K562 (cell line): ENCODE data around the gene BCKDK. TPM values are rescaled to one million over a fixed set of nuclear protein-coding genes. Genes with fewer than 3 reads are reported as not detected.

Experiments used
- ZNF324 ChIP-seq: fragments of 250-450 bp; sonication (Bioruptor Pico); IDR thresholded peaks from 2 replicates; pipeline ENCODE4 v1.4.0; 2020; ENCODE audit warnings: mild to moderate bottlenecking
- polyA plus RNA-seq, 8 experiments: library from polyadenylated mRNA; depleted of rRNA in 4 of 8; stranded (reverse) in 5 of 8; unstranded in 3 of 8; fragments of >200 nt; fragmentation: Nextera tagmentation in 2 of 8; fragmentation: Illumina TruSeq in 1 of 8; extraction: Ambion mirVana in 2 of 8; extraction: Trizol in 1 of 8; gene quantifications; 2 replicates each; pipeline versions ENCODE4 v1.2.1 to v1.2.3, GENCODE V29; 2011 to 2014; ENCODE audit warnings: inconsistent platforms in 1 of 8, missing spikeins in 1 of 8
- total RNA-seq, 7 experiments: library from RNA; depleted of rRNA in 6 of 7; stranded (reverse); fragments of >200 nt in 6 of 7; fragmentation: Illumina TruSeq in 2 of 7; extraction: Trizol in 2 of 7; gene quantifications; 2 replicates each; pipeline versions ENCODE4 v1.2.1 to v1.2.3, GENCODE V29; 2011 to 2021; ENCODE audit warnings: low replicate concordance in 1 of 7
- TF ChIP-seq, protein P1 (sequence below): fragments of 200-600 bp; sonication (generic); IDR thresholded peaks from one replicate; pipeline ENCODE4 v1.6.1; 2012; ENCODE audit warnings: mild to moderate bottlenecking, low read depth, low read length, inconsistent platforms

Gene BCKDK
- total and polyA plus RNA-seq, 9 of the 15 experiments (the other 6 are each of a cell fraction or from before 2014, with no cell fraction given) = 0.58 to 34.8 (median 13.1) TPM

DNA sequence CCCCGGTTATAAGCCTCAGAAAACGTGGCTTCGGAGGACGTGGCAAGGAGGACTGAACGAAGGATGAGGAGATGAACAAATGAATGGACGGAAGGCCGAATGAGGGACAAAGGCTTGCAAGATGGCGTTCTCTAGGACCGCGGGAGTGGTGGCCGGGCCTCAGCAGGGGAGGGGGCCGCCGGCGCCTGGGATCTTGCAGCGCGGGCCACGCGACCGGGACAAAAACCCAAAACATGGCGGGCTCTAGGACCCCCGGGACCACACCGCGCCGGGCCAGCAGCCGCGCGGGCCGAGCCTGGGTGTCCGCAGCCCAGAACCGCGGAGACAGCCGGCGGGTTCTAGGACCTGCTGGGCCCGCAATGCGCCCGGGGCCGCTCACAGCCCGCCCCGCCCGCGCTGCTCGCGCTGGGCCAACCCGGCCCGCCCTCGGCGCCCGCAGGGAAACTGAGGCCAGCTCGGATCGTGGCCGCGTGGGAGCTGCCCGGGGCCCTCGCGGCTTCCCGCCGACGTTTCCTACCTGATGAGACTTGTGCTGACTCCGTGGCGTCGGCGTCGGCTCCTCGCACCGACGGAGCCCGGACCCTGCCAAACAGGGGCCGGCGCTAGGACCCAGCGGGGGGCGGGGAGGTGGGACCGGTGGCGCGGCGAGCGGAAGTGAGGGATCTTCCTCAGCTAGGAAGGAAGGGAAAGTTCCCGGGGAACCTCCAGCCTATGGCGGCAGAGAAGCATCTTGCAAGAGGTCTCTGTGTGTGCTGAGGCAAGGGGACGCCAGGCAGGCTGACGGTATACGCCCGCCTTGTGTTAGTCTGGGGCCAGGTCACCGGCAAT, 34.8 kb upstream of the BCKDK start (continued):
- TF ChIP-seq, protein P1, sequence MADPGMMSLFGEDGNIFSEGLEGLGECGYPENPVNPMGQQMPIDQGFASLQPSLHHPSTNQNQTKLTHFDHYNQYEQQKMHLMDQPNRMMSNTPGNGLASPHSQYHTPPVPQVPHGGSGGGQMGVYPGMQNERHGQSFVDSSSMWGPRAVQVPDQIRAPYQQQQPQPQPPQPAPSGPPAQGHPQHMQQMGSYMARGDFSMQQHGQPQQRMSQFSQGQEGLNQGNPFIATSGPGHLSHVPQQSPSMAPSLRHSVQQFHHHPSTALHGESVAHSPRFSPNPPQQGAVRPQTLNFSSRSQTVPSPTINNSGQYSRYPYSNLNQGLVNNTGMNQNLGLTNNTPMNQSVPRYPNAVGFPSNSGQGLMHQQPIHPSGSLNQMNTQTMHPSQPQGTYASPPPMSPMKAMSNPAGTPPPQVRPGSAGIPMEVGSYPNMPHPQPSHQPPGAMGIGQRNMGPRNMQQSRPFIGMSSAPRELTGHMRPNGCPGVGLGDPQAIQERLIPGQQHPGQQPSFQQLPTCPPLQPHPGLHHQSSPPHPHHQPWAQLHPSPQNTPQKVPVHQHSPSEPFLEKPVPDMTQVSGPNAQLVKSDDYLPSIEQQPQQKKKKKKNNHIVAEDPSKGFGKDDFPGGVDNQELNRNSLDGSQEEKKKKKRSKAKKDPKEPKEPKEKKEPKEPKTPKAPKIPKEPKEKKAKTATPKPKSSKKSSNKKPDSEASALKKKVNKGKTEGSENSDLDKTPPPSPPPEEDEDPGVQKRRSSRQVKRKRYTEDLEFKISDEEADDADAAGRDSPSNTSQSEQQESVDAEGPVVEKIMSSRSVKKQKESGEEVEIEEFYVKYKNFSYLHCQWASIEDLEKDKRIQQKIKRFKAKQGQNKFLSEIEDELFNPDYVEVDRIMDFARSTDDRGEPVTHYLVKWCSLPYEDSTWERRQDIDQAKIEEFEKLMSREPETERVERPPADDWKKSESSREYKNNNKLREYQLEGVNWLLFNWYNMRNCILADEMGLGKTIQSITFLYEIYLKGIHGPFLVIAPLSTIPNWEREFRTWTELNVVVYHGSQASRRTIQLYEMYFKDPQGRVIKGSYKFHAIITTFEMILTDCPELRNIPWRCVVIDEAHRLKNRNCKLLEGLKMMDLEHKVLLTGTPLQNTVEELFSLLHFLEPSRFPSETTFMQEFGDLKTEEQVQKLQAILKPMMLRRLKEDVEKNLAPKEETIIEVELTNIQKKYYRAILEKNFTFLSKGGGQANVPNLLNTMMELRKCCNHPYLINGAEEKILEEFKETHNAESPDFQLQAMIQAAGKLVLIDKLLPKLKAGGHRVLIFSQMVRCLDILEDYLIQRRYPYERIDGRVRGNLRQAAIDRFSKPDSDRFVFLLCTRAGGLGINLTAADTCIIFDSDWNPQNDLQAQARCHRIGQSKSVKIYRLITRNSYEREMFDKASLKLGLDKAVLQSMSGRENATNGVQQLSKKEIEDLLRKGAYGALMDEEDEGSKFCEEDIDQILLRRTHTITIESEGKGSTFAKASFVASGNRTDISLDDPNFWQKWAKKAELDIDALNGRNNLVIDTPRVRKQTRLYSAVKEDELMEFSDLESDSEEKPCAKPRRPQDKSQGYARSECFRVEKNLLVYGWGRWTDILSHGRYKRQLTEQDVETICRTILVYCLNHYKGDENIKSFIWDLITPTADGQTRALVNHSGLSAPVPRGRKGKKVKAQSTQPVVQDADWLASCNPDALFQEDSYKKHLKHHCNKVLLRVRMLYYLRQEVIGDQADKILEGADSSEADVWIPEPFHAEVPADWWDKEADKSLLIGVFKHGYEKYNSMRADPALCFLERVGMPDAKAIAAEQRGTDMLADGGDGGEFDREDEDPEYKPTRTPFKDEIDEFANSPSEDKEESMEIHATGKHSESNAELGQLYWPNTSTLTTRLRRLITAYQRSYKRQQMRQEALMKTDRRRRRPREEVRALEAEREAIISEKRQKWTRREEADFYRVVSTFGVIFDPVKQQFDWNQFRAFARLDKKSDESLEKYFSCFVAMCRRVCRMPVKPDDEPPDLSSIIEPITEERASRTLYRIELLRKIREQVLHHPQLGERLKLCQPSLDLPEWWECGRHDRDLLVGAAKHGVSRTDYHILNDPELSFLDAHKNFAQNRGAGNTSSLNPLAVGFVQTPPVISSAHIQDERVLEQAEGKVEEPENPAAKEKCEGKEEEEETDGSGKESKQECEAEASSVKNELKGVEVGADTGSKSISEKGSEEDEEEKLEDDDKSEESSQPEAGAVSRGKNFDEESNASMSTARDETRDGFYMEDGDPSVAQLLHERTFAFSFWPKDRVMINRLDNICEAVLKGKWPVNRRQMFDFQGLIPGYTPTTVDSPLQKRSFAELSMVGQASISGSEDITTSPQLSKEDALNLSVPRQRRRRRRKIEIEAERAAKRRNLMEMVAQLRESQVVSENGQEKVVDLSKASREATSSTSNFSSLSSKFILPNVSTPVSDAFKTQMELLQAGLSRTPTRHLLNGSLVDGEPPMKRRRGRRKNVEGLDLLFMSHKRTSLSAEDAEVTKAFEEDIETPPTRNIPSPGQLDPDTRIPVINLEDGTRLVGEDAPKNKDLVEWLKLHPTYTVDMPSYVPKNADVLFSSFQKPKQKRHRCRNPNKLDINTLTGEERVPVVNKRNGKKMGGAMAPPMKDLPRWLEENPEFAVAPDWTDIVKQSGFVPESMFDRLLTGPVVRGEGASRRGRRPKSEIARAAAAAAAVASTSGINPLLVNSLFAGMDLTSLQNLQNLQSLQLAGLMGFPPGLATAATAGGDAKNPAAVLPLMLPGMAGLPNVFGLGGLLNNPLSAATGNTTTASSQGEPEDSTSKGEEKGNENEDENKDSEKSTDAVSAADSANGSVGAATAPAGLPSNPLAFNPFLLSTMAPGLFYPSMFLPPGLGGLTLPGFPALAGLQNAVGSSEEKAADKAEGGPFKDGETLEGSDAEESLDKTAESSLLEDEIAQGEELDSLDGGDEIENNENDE = no peak
- no peak for TF ChIP-seq ZNF324 (CRISPR knock-in tag)
